GM12878 (cell line): Measurements from ENCODE around the gene TTC32. TPM values are rescaled to one million over a fixed set of nuclear protein-coding genes. Genes with fewer than 3 reads are reported as not detected.

Experiments
- ATAC-seq: fragments of 200-7000 bp; cut with Tn5 transposase; 3 replicates; pipeline ENCODE4 v1.9.1; 2020; ENCODE audit warnings: mild to moderate bottlenecking, moderate library complexity
- BruUV-seq: library from RNA; stranded (reverse); fragments of 400-500 nt; replicated peaks from 2 replicates; lab custom pipeline; 2021; lab: Mats Ljungman, UMichigan
- CTCF ChIA-PET: fragments of 300-600 bp; sonication (Branson Sonifier 250); formaldehyde crosslinking; extraction: SDS; loops from one replicate; lab custom pipeline; 2021; ENCODE audit warnings: inconsistent platforms; lab: Yijun Ruan, JAX
- POLR2A ChIA-PET: fragments of 350-600 bp; formaldehyde crosslinking; extraction: SDS; loops from one replicate; lab custom pipeline; 2021; ENCODE audit warnings: inconsistent platforms; lab: Charles Lee
- RAD21 ChIA-PET: fragments of 300-600 bp; sonication (Branson Sonifier 250); formaldehyde crosslinking; loops from one replicate; lab custom pipeline; 2023; ENCODE audit warnings: antibody characterized with exemption; ENCODE audit not compliant: unreplicated experiment; lab: Charles Lee
- SMC1A ChIA-PET: fragments of 300-600 bp; sonication (Branson Sonifier 250); formaldehyde crosslinking; loops from one replicate; lab custom pipeline; 2023; ENCODE audit not compliant: unreplicated experiment, uncharacterized antibody; lab: Charles Lee
- DNase-seq: peaks from one replicate; pipeline ENCODE4 v3.0.0-alpha.2; 2011; ENCODE audit warnings: low read depth, low spot score
- FAIRE-seq: peaks from 3 replicates; lab custom pipeline; 2011; peaks lifted over from hg19 to GRCh38; lab: Jason Lieb, UNC
- H2AFZ ChIP-seq: 2 replicates; pipeline ENCODE4 v1.6.0; 2011; ENCODE audit warnings: low read depth, low read length, control low read depth; ENCODE audit not compliant: control insufficient read depth
- H3K27ac ChIP-seq: 2 replicates; pipeline ENCODE4 v1.5.1; 2011; ENCODE audit warnings: control low read depth; ENCODE audit not compliant: control insufficient read depth, insufficient read depth
- H3K27me3 ChIP-seq, 2 experiments: replicated peaks in 1 of 2; 2 replicates each; pipeline versions ENCODE4 v1.6.0 to v1.6.1; 2011; ENCODE audit warnings: low read length in 1 of 2; ENCODE audit not compliant: control insufficient read depth in 2 of 2, insufficient read depth in 2 of 2
- H3K36me3 ChIP-seq, 2 experiments: 2 replicates each; pipeline ENCODE4 v1.5.1; 2011; ENCODE audit warnings: low read length in 1 of 2; ENCODE audit not compliant: control insufficient read depth in 2 of 2, insufficient read depth in 2 of 2
- H3K4me1 ChIP-seq: 2 replicates; pipeline ENCODE4 v1.6.1; 2011; ENCODE audit warnings: mild to moderate bottlenecking, low read length, moderate library complexity, mixed read lengths; ENCODE audit not compliant: control insufficient read depth, insufficient read depth
- H3K4me2 ChIP-seq: 2 replicates; pipeline ENCODE4 v1.6.0; 2011; ENCODE audit warnings: control low read depth; ENCODE audit not compliant: control insufficient read depth, insufficient read depth
- H3K4me3 ChIP-seq: fragments of 200-600 bp; sonication (generic); 2 replicates; pipeline ENCODE4 v1.5.1; 2016
- H3K79me2 ChIP-seq: 2 replicates; pipeline ENCODE4 v1.6.0; 2011; ENCODE audit warnings: low read length; ENCODE audit not compliant: control insufficient read depth, insufficient read depth
- H3K9ac ChIP-seq: 2 replicates; pipeline ENCODE4 v1.8.0; 2011; ENCODE audit warnings: low read length, control low read depth, mixed read lengths; ENCODE audit not compliant: control insufficient read depth, insufficient read depth
- H3K9me3 ChIP-seq: replicated peaks from 3 replicates; pipeline ENCODE4 v1.5.1; 2011; ENCODE audit warnings: mild to moderate bottlenecking, low read length; ENCODE audit not compliant: control insufficient read depth, insufficient read depth
- H4K20me1 ChIP-seq: 2 replicates; pipeline ENCODE4 v1.6.0; 2011; ENCODE audit not compliant: control insufficient read depth, insufficient read depth
- HDGF ChIP-seq: fragments of 450-650 bp; IDR thresholded peaks from 2 replicates; pipeline ENCODE4 v1.6.1; 2016; ENCODE audit warnings: antibody characterized with exemption
- NR2C2 ChIP-seq: IDR thresholded peaks from 2 replicates; pipeline ENCODE4 v1.6.1; 2011; ENCODE audit warnings: borderline replicate concordance, low read depth; ENCODE audit not compliant: control insufficient read depth, insufficient read length
- RUNX3 ChIP-seq: IDR thresholded peaks from 2 replicates; pipeline ENCODE4 v1.6.1; 2012; ENCODE audit warnings: low read length, inconsistent platforms
- SMC3 ChIP-seq: IDR thresholded peaks from 2 replicates; pipeline ENCODE4 v1.6.1; 2011; ENCODE audit warnings: low read length, improper control_type of control experiment, borderline replicate concordance
- STAT1 ChIP-seq: fragments of 450-650 bp; conservative IDR thresholded peaks from 2 replicates; pipeline ENCODE4 v1.6.1; 2014; ENCODE audit warnings: antibody characterized with exemption, mild to moderate bottlenecking
- STAT3 ChIP-seq: IDR thresholded peaks from 2 replicates; pipeline ENCODE4 v1.6.1; 2011; ENCODE audit warnings: low read depth, low read length, improper control_type of control experiment
- YY1 ChIP-seq: IDR thresholded peaks from 2 replicates; pipeline ENCODE4 v1.6.1; 2011; ENCODE audit warnings: low read depth, mild to moderate bottlenecking, low read length
- WGBS: methylation state at CpG from one replicate; pipeline ENCODE4 v1.1.6; 2016; ENCODE audit warnings: low lambda C conversion rate; ENCODE audit not compliant: insufficient replicate concordance, insufficient coverage; ENCODE audit errors: missing lambda C conversion rate; 5-methylcytosine and 5-hydroxymethylcytosine counted together
- in situ Hi-C: fragments of 300-500 bp; cut with MboI; formaldehyde crosslinking; loops from 9 replicates; pipeline ENCODE4 v1.14.3; 2018; ENCODE audit warnings: mixed read lengths
- intact Hi-C: fragments of 100-400 bp; cut with micrococcal nuclease; formaldehyde crosslinking; loops from one replicate; pipeline ENCODE4 v1.14.2; 2022; ENCODE audit not compliant: unreplicated experiment
- polyA plus RNA-seq, 11 experiments: library from polyadenylated mRNA; depleted of rRNA in 4 of 11; unstranded in 6 of 11; stranded (reverse) in 5 of 11; fragments of >200 nt; fragmentation: Nextera tagmentation in 4 of 11; fragmentation: Illumina TruSeq in 1 of 11; extraction: Ambion mirVana in 4 of 11; extraction: Trizol in 1 of 11; gene quantifications; 1 replicate in 1 of 11; 2 replicates in 10 of 11; pipeline versions ENCODE4 v1.2.1 to v1.2.3, GENCODE V29; 2011 to 2016; ENCODE audit warnings: inconsistent platforms in 2 of 11, missing spikeins in 2 of 11, low read depth in 1 of 11
- total RNA-seq, 4 experiments: library from RNA; depleted of rRNA in 3 of 4; stranded (reverse); fragments of >200 nt in 3 of 4; fragmentation: Illumina TruSeq in 1 of 4; extraction: Trizol in 1 of 4; gene quantifications; 2 replicates each; pipeline versions ENCODE4 v1.2.1 to v1.2.3, GENCODE V29; 2013 to 2021
- TF ChIP-seq, protein P1 (sequence below): fragments of 450-650 bp; conservative IDR thresholded peaks from 2 replicates; pipeline ENCODE4 v1.6.1; 2017; ENCODE audit warnings: mild to moderate bottlenecking, moderate library complexity

Gene TTC32
- total and polyA plus RNA-seq, 10 of the 15 experiments (the other 5 are each of a cell fraction or from before 2014, with no cell fraction given) = 11.1 to 30.0 (median 19.7) TPM

DNA sequence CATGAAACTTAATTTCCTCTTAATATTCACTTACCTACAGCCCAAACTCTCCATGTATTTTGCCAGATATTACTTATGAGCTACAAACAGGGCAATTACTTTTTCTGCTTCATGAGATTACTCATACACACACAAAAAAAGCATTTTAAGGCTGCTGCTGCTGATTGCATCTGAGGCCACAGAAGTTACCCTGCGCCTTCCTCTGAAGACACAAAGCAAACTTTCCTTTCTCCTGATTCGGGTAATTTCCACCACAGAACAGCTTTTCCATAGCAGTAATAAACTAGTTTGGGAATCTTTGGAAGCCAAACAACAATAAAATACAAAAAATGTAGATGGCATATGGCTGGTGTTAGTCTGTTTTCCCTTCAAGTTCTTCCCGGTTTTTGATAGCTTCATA is 6.2 kb downstream of the TTC32 start:
- no peak for TF ChIP-seq SMC3
- no peak for TF ChIP-seq STAT3
- no peak for TF ChIP-seq HDGF
- peak; percentile 30; the same call in 1 of the 2 replicates for TF ChIP-seq RUNX3
- no peak for TF ChIP-seq YY1
- no peak for TF ChIP-seq STAT1
- TF ChIP-seq, protein P1, sequence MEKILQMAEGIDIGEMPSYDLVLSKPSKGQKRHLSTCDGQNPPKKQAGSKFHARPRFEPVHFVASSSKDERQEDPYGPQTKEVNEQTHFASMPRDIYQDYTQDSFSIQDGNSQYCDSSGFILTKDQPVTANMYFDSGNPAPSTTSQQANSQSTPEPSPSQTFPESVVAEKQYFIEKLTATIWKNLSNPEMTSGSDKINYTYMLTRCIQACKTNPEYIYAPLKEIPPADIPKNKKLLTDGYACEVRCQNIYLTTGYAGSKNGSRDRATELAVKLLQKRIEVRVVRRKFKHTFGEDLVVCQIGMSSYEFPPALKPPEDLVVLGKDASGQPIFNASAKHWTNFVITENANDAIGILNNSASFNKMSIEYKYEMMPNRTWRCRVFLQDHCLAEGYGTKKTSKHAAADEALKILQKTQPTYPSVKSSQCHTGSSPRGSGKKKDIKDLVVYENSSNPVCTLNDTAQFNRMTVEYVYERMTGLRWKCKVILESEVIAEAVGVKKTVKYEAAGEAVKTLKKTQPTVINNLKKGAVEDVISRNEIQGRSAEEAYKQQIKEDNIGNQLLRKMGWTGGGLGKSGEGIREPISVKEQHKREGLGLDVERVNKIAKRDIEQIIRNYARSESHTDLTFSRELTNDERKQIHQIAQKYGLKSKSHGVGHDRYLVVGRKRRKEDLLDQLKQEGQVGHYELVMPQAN = no peak
- no peak for TF ChIP-seq NR2C2
- Histone ChIP-seq H3K4me1 (peaks cover 28% of the 10 kb centered on the region), H3K4me3 (peak overlapping the region; percentile 32; the same call in 1 of the 2 replicates), H4K20me1 (no peaks in the 10 kb centered on the region), H3K27me3 (no peaks in the 10 kb centered on the region), H3K9ac (peak overlapping the region; percentile 51), H3K79me2 (peaks cover 73% of the 10 kb centered on the region), H2AFZ (no peak overlapping the region), H3K9me3 (no peaks in the 10 kb centered on the region; the same call in 2 of the 3 replicates), H3K4me2 (peak overlapping the region; percentile 70), H3K27ac (peak overlapping the region; percentile 86), H3K36me3 (no peaks in the 10 kb centered on the region)
- DNase-seq = no peak
- peak; percentile 13; the same call in 2 of the 3 replicates for ATAC-seq
- FAIRE-seq = no peak
- ChIA-PET POLR2A (interaction anchor here (0.7 to 1.3 kb wide), 2 partner anchors 14 to 30 kb away, joined by 3 to 4 read pairs; no protein-coding TSS in a partner anchor), CTCF (interaction anchor here (1.4 to 1.7 kb wide), 2 partner anchors 37 to 199 kb away, joined by 4 to 6 read pairs; no protein-coding TSS in a partner anchor), SMC1A (interaction anchor here (1.0 to 1.4 kb wide), 3 partner anchors 16 to 153 kb away, joined by 3 to 4 read pairs (median 4); no protein-coding TSS in a partner anchor), RAD21 (interaction anchor here (1.0 to 1.5 kb wide), 2 partner anchors 29 to 31 kb away, joined by 3 read pairs; no protein-coding TSS in a partner anchor)
- intact Hi-C loops = no loop called here
- no TSS peak for BruUV-seq
- in situ Hi-C loops = no loop called here
- 18% methylated on average over 3 of the region's 3 CpGs for WGBS
